ENCODE data around the gene PTPN1. TPM values are rescaled to one million over a fixed set of nuclear protein-coding genes. Genes with fewer than 3 reads are reported as not detected.

Gene PTPN1
- polyA plus RNA-seq, 1 donor (not counting 4 experiments of a cell fraction or from before 2014, with no cell fraction given), result 61.6 TPM

- no peak overlapping the region for H3K9ac ChIP-seq (ENCODE audit: control insufficient read depth, extremely low read depth, insufficient read depth, low read length)
- no peak overlapping the region for H3K4me2 ChIP-seq (ENCODE audit: control insufficient read depth, extremely low read depth, insufficient read depth, low read depth, low read length)
- no peaks in the 10 kb centered on the region for H3K27me3 ChIP-seq (ENCODE audit: control insufficient read depth, extremely low read depth, insufficient read depth, low read length)
- H3K27ac ChIP-seq (ENCODE audit: control insufficient read depth, insufficient read depth, low read length), result peak overlapping the region; percentile 33
- DNase-seq (ENCODE audit: low read depth, low spot score), result no peak
- H2AFZ ChIP-seq (ENCODE audit: control insufficient read depth, low read length), result no peak overlapping the region
- H3K4me3 ChIP-seq (ENCODE audit: control insufficient read depth in 2 of 3, extremely low read depth in 1 of 3, insufficient read depth in 2 of 3, low read depth in 1 of 3, low read length in 3 of 3), result no peak overlapping the region
- H4K20me1 ChIP-seq (ENCODE audit: control insufficient read depth, extremely low read depth, insufficient read depth, low read length), result peaks cover 8% of the 10 kb centered on the region
- H3K36me3 ChIP-seq (ENCODE audit: control insufficient read depth in 2 of 2, extremely low read depth in 1 of 2, insufficient read depth in 2 of 2, low read length in 2 of 2), result peaks cover 5 to 23% of the 10 kb centered on the region in 2 experiments
- H3K9me1 ChIP-seq (ENCODE audit: control insufficient read depth, extremely low read depth, insufficient read depth, low read length), result peaks cover 11% of the 10 kb centered on the region
- no peak for FAIRE-seq
- dilution Hi-C loops (cut with MboI; ENCODE audit: extremely low pct_ligation_motif_present, low sequenced_read_pairs), result no loop called here
- H3K79me2 ChIP-seq (ENCODE audit: control insufficient read depth, insufficient read depth, low read length), result peaks cover 97% of the 10 kb centered on the region
- TF ChIP-seq EZH2 (IDR thresholded peaks at IDR 0.05; ENCODE audit: low read length) (no peak), CTCF (optimal IDR thresholded peaks at IDR 0.05 in 1 of 3, IDR thresholded peaks at IDR 0.05 in 1 of 3, conservative IDR thresholded peaks at IDR 0.05 in 1 of 3; ENCODE audit: extremely low read depth in 1 of 3, insufficient read depth in 2 of 3, low read length in 3 of 3) (no peak)
- H3K4me1 ChIP-seq (ENCODE audit: control insufficient read depth, extremely low read depth, insufficient read depth, low read length), result peaks cover 22% of the 10 kb centered on the region
- H3K9me3 ChIP-seq (ENCODE audit: control insufficient read depth, low read depth, low read length), result no peaks in the 10 kb centered on the region
Observed at GRCh38 chr20:50528129-50528528, 17.9 kb downstream of the PTPN1 start.

- peaks cover 7% of the 10 kb centered on the region for H4K20me1 ChIP-seq (ENCODE audit: control insufficient read depth, extremely low read depth, insufficient read depth, low read length)
- peak; percentile 69 for FAIRE-seq
- no peak for TF ChIP-seq CTCF (optimal IDR thresholded peaks at IDR 0.05 in 1 of 3, IDR thresholded peaks at IDR 0.05 in 1 of 3, conservative IDR thresholded peaks at IDR 0.05 in 1 of 3; ENCODE audit: extremely low read depth in 1 of 3, insufficient read depth in 2 of 3, low read length in 3 of 3)
- no peak for TF ChIP-seq EZH2 (IDR thresholded peaks at IDR 0.05; ENCODE audit: low read length)
Observed at GRCh38 chr20:50528804-50529351, 18.7 kb downstream of the PTPN1 start.

More at GRCh38 chr20:50528804-50529351, 18.7 kb downstream of the PTPN1 start:
- no peak for DNase-seq (ENCODE audit: low read depth, low spot score)
- Histone ChIP-seq H3K9ac (ENCODE audit: control insufficient read depth, extremely low read depth, insufficient read depth, low read length) (no peak overlapping the region), H3K27ac (ENCODE audit: control insufficient read depth, insufficient read depth, low read length) (peak overlapping the region; percentile 13), H3K27me3 (ENCODE audit: control insufficient read depth, extremely low read depth, insufficient read depth, low read length) (no peaks in the 10 kb centered on the region), H3K9me1 (ENCODE audit: control insufficient read depth, extremely low read depth, insufficient read depth, low read length) (peaks cover 10% of the 10 kb centered on the region), H3K79me2 (ENCODE audit: control insufficient read depth, insufficient read depth, low read length) (peaks cover 97% of the 10 kb centered on the region), H3K9me3 (ENCODE audit: control insufficient read depth, low read depth, low read length) (no peaks in the 10 kb centered on the region), H2AFZ (ENCODE audit: control insufficient read depth, low read length) (no peak overlapping the region), H3K36me3 (ENCODE audit: control insufficient read depth in 2 of 2, extremely low read depth in 1 of 2, insufficient read depth in 2 of 2, low read length in 2 of 2) (peaks cover 4 to 23% of the 10 kb centered on the region in 2 experiments), H3K4me2 (ENCODE audit: control insufficient read depth, extremely low read depth, insufficient read depth, low read depth, low read length) (peak overlapping the region; percentile 50), H3K4me1 (ENCODE audit: control insufficient read depth, extremely low read depth, insufficient read depth, low read length) (peaks cover 17% of the 10 kb centered on the region), H3K4me3 (ENCODE audit: control insufficient read depth in 2 of 3, extremely low read depth in 1 of 3, insufficient read depth in 2 of 3, low read depth in 1 of 3, low read length in 3 of 3) (no peak overlapping the region)
- dilution Hi-C loops (cut with MboI; ENCODE audit: extremely low pct_ligation_motif_present, low sequenced_read_pairs), result no loop called here

Data from keratinocyte (primary cell).